ENCODE results near the gene NECTIN4. TPM values are rescaled to one million over a fixed set of nuclear protein-coding genes. Genes with fewer than 3 reads are reported as not detected.

Gene NECTIN4
- total RNA-seq, 4 donors from 2014 or later = 0.27 to 1.9 TPM; not detected in 2

- Histone ChIP-seq H3K27ac (peak within 1 kb of the TSS; percentile 76 to 98 (median 95)), H3K4me3 (peak within 1 kb of the TSS; percentile 55 to 76), H3K27me3 (no peaks in the 10 kb centered on the region), H3K9me3 (no peaks in the 10 kb centered on the region), H3K36me3 (peaks cover 0 to 23% of the 10 kb centered on the region in 2 donors), H3K4me1 (peaks cover 5 to 58% (median 24%) of the 10 kb centered on the region in 3 donors)
- WGBS, 2 donors (ENCODE audit: low coverage in 1 of 2) = 0% methylated on average over 6 to 14 of the region's 68 CpGs
- ATAC-seq = peak; percentile 97
- TF ChIP-seq EP300 (IDR thresholded peaks at IDR 0.05) (no peak), POLR2AphosphoS5 (IDR thresholded peaks at IDR 0.05) (peak; percentile 58), CTCF (IDR thresholded peaks at IDR 0.05) (peak in 2 of 4 experiments; percentile 15 to 18), POLR2A (IDR thresholded peaks at IDR 0.05) (peak; percentile 51 to 65)
Measured at GRCh38 chr1:161132410-161133219, 43.3 kb upstream of the NECTIN4 start, which contains the start of gene DEDD. TSS of gene DEDD (minus strand) at chr1:161132667. CDS start at chr1:161124462, 8,205 bp downstream.

GRCh38 chr1:161131523-161132409, 42.4 kb upstream of the NECTIN4 start:
- Histone ChIP-seq H3K4me1 (peaks cover 5 to 65% (median 25%) of the 10 kb centered on the region in 3 donors), H3K36me3 (peaks cover 0 to 27% of the 10 kb centered on the region in 2 donors), H3K9me3 (no peaks in the 10 kb centered on the region), H3K4me3 (peak overlapping the region; percentile 55 to 76), H3K27me3 (no peaks in the 10 kb centered on the region), H3K27ac (peak overlapping the region; percentile 76 to 98 (median 95))
- peak; percentile 0 for ATAC-seq
- no peak for TF ChIP-seq POLR2A (IDR thresholded peaks at IDR 0.05)
- 1 to 2% methylated on average over 13 to 18 of the region's 22 CpGs for WGBS, 2 donors (ENCODE audit: low coverage in 1 of 2)

- Histone ChIP-seq H3K4me1 (peaks cover 5 to 70% (median 25%) of the 10 kb centered on the region in 3 donors), H3K36me3 (peaks cover 0 to 41% of the 10 kb centered on the region in 2 donors), H3K27ac (no peak overlapping the region), H3K4me3 (no peak overlapping the region), H3K27me3 (no peaks in the 10 kb centered on the region), H3K9me3 (no peaks in the 10 kb centered on the region)
- 38 to 44% methylated on average over 1 of the region's 1 CpG for WGBS, 2 donors (ENCODE audit: low coverage in 1 of 2)
- TF ChIP-seq POLR2AphosphoS5 (IDR thresholded peaks at IDR 0.05) = no peak
- TF ChIP-seq POLR2A (IDR thresholded peaks at IDR 0.05) = no peak
- no peak for TF ChIP-seq CTCF (IDR thresholded peaks at IDR 0.05)
- no peak for TF ChIP-seq EP300 (IDR thresholded peaks at IDR 0.05)
- ATAC-seq = no peak
Measured at GRCh38 chr1:161130266-161130665, 40.9 kb upstream of the NECTIN4 start.

GRCh38 chr1:161128591-161129420, 39.4 kb upstream of the NECTIN4 start:
- no peaks in the 10 kb centered on the region for H3K27me3 ChIP-seq
- peaks cover 0 to 56% of the 10 kb centered on the region in 2 donors for H3K36me3 ChIP-seq
- no peak for ATAC-seq
- H3K9me3 ChIP-seq = no peaks in the 10 kb centered on the region
- 89 to 94% methylated on average over 2 of the region's 4 CpGs for WGBS, 2 donors (ENCODE audit: low coverage in 1 of 2)
- H3K4me1 ChIP-seq = peaks cover 2 to 67% (median 20%) of the 10 kb centered on the region in 3 donors
- TF ChIP-seq POLR2A (IDR thresholded peaks at IDR 0.05) (no peak), EP300 (IDR thresholded peaks at IDR 0.05) (no peak), POLR2AphosphoS5 (IDR thresholded peaks at IDR 0.05) (no peak), CTCF (IDR thresholded peaks at IDR 0.05) (no peak)
- H3K27ac ChIP-seq = no peak overlapping the region
- H3K4me3 ChIP-seq = no peak overlapping the region

Measured in gastroesophageal sphincter (tissue), 4 donors.